GM18502 (cell line): ENCODE measurements around the gene SLC39A5.

Experiments
- ATAC-seq: cut with Tn5 transposase; IDR thresholded peaks from one replicate; pipeline ENCODE4 v1.9.1; 2021; ENCODE audit warnings: mild to moderate bottlenecking; ENCODE audit not compliant: unreplicated experiment, poor library complexity

SLC39A5 gene

GRCh38 chr12:56208006-56208405 lies 21.8 kb upstream of the SLC39A5 start:
- no peak for ATAC-seq

- ATAC-seq, result no peak
These were observed 17.5 kb upstream of the SLC39A5 start for GRCh38 chr12:56212361-56212760.

- no peak for ATAC-seq
These were observed 16.0 kb upstream of the SLC39A5 start for GRCh38 chr12:56213878-56214277.

- ATAC-seq, result no peak
These were observed 13.4 kb upstream of the SLC39A5 start for GRCh38 chr12:56216461-56216860.

- no peak for ATAC-seq
These were observed 10.0 kb upstream of the SLC39A5 start for GRCh38 chr12:56219840-56220239.

- no peak for ATAC-seq
These were observed 9.1 kb upstream of the SLC39A5 start for GRCh38 chr12:56220611-56221231.

GRCh38 chr12:56221232-56221756 lies 8.6 kb upstream of the SLC39A5 start:
- ATAC-seq, result peak; percentile 29

- ATAC-seq, result peak; percentile 83
These were observed 7.9 kb upstream of the SLC39A5 start, which contains the start of gene RNF41 for GRCh38 chr12:56221757-56222530. Gene RNF41, minus strand, starts transcription at chr12:56221922. Its CDS starts 7,875 bp downstream, at chr12:56214047.

- no peak for ATAC-seq
These were observed 7.3 kb upstream of the SLC39A5 start for GRCh38 chr12:56222531-56222895.

- no peak for ATAC-seq
These were observed 6.2 kb upstream of the SLC39A5 start for GRCh38 chr12:56223571-56224101.

- peak; percentile 75 for ATAC-seq
These were observed 5.6 kb upstream of the SLC39A5 start, which contains the start of gene NABP2 for GRCh38 chr12:56224102-56224701. Gene NABP2, plus strand, starts transcription at chr12:56224342. Its CDS starts 515 bp downstream, at chr12:56224857.

- ATAC-seq, result no peak
These were observed 4.9 kb upstream of the SLC39A5 start for GRCh38 chr12:56224954-56225353.

- ATAC-seq, result no peak
These were observed 769 bp upstream of the SLC39A5 start for GRCh38 chr12:56229082-56229481.

GRCh38 chr12:56230432-56231183 lies 757 bp downstream of the SLC39A5 start:
- ATAC-seq, result no peak

- no peak for ATAC-seq
These were observed 1.3 kb downstream of the SLC39A5 start for GRCh38 chr12:56231184-56231582.

- ATAC-seq, result no peak
These were observed 5.0 kb downstream of the SLC39A5 start for GRCh38 chr12:56234746-56235436.

- ATAC-seq, result no peak
These were observed 6.2 kb downstream of the SLC39A5 start for GRCh38 chr12:56236091-56236490.

- ATAC-seq, result no peak
These were observed 7.1 kb downstream of the SLC39A5 start for GRCh38 chr12:56236985-56237384.

- ATAC-seq, result no peak
These were observed 7.7 kb downstream of the SLC39A5 start for GRCh38 chr12:56237552-56237951.
